Cardiac muscle cell (in vitro differentiated cells and primary cell): ENCODE measurements around the gene SNX6. TPM values are rescaled to one million over a fixed set of nuclear protein-coding genes. Genes with fewer than 3 reads are reported as not detected.
A peak's percentile ranks its signal among the peaks of the same experiment; 100 is the strongest.

Experiments
- DNase-seq, 2 donors: peaks; one replicate each; pipeline versions ENCODE4 v3.0.0 to v3.0.0-alpha.2; 2010 to 2017; ENCODE audit warnings: low read depth in 1 of 2, low spot score in 1 of 2
- H3K27ac ChIP-seq: fragments of 200-600 bp; sonication (generic); 2 replicates; pipeline ENCODE4 v1.5.1; 2016
- H3K27me3 ChIP-seq: fragments of 200-600 bp; sonication (generic); 2 replicates; pipeline ENCODE4 v1.6.0; 2016; ENCODE audit warnings: control low read depth
- H3K36me3 ChIP-seq: fragments of 200-600 bp; sonication (generic); 2 replicates; pipeline ENCODE4 v1.5.1; 2016; ENCODE audit warnings: control low read depth
- H3K4me1 ChIP-seq: fragments of 200-600 bp; sonication (generic); 2 replicates; pipeline ENCODE4 v1.8.1; 2017; ENCODE audit warnings: low read depth, mild to moderate bottlenecking, mixed run types
- H3K4me3 ChIP-seq: fragments of 200-600 bp; sonication (generic); 2 replicates; pipeline ENCODE4 v1.5.1; 2016; ENCODE audit warnings: mild to moderate bottlenecking
- H3K9me3 ChIP-seq: fragments of 200-600 bp; sonication (generic); 2 replicates; pipeline ENCODE4 v1.5.1; 2017; ENCODE audit warnings: low read depth, mild to moderate bottlenecking, control low read depth
- polyA plus RNA-seq: library from polyadenylated mRNA; unstranded; fragments of >200 nt; fragmentation: Nextera tagmentation; extraction: Ambion mirVana; gene quantifications from 2 replicates; pipeline ENCODE4 v1.2.1, GENCODE V29; 2016
- total RNA-seq: library from RNA; depleted of rRNA; stranded (reverse); fragments of >200 nt; gene quantifications from 2 replicates; pipeline ENCODE4 v1.2.3, GENCODE V29; 2016
- TF ChIP-seq, protein P1 (sequence below): IDR thresholded peaks from 2 replicates; pipeline ENCODE4 v1.5.1; 2012; ENCODE audit warnings: low read depth, mild to moderate bottlenecking, low read length

Gene SNX6
- total and polyA plus RNA-seq, 2 experiments from 2014 or later = 83.1 to 95.1 TPM

- Histone ChIP-seq H3K27ac (no peak overlapping the region), H3K27me3 (no peaks in the 10 kb centered on the region), H3K4me3 (no peak overlapping the region), H3K4me1 (no peaks in the 10 kb centered on the region), H3K36me3 (no peaks in the 10 kb centered on the region), H3K9me3 (no peaks in the 10 kb centered on the region)
- no peak for DNase-seq
- TF ChIP-seq, protein P1, sequence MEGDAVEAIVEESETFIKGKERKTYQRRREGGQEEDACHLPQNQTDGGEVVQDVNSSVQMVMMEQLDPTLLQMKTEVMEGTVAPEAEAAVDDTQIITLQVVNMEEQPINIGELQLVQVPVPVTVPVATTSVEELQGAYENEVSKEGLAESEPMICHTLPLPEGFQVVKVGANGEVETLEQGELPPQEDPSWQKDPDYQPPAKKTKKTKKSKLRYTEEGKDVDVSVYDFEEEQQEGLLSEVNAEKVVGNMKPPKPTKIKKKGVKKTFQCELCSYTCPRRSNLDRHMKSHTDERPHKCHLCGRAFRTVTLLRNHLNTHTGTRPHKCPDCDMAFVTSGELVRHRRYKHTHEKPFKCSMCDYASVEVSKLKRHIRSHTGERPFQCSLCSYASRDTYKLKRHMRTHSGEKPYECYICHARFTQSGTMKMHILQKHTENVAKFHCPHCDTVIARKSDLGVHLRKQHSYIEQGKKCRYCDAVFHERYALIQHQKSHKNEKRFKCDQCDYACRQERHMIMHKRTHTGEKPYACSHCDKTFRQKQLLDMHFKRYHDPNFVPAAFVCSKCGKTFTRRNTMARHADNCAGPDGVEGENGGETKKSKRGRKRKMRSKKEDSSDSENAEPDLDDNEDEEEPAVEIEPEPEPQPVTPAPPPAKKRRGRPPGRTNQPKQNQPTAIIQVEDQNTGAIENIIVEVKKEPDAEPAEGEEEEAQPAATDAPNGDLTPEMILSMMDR = no peak
These were observed 41.8 kb upstream of the SNX6 start for GRCh38 chr14:34671716-34672115.

GRCh38 chr14:34668111-34668510 lies 38.2 kb upstream of the SNX6 start:
- Histone ChIP-seq H3K36me3 (no peaks in the 10 kb centered on the region), H3K9me3 (no peaks in the 10 kb centered on the region), H3K27me3 (no peaks in the 10 kb centered on the region), H3K27ac (no peak overlapping the region), H3K4me3 (no peak overlapping the region), H3K4me1 (no peaks in the 10 kb centered on the region)
- TF ChIP-seq, protein P1 = no peak
- no peak for DNase-seq

GRCh38 chr14:34667007-34667406 lies 37.1 kb upstream of the SNX6 start:
- no peak overlapping the region for H3K4me3 ChIP-seq
- no peaks in the 10 kb centered on the region for H3K9me3 ChIP-seq
- H3K27me3 ChIP-seq = no peaks in the 10 kb centered on the region
- H3K27ac ChIP-seq = no peak overlapping the region
- no peak for DNase-seq
- no peaks in the 10 kb centered on the region for H3K4me1 ChIP-seq
- no peaks in the 10 kb centered on the region for H3K36me3 ChIP-seq
- TF ChIP-seq, protein P1 = no peak

DNA sequence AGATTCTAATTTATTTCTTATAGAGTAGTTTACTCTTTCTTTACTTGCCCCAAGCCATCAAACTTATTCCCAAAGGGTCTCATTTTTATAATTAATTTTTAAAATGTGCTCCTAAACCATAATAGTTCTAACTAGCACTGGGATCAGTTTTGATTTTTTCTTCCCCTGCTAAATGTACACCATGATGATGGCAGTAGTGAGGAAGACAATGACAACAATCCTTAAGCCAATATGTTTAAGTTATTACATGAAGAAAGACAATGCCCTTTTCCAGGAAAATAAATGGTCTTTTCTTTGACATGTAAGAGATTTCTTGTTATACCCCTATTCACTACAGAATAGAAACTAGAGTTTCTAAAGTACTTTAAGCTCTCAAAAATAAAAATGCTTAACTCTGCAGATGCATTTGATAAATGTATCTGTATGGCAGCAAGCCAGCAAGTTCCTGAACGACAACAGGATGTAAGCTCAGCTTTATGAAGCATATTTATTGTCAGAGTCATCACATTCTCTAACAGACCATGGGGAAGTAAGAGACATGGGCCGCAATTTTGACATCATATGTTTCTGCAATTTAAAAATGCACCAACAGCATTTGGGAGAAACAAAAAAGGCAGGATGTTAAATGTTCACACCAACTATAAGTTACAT lies 36.0 kb upstream of the SNX6 start:
- no peak overlapping the region for H3K4me3 ChIP-seq
- peak in 1 of 2 donors; percentile 92 for DNase-seq
- H3K36me3 ChIP-seq = no peaks in the 10 kb centered on the region
- no peaks in the 10 kb centered on the region for H3K4me1 ChIP-seq
- TF ChIP-seq, protein P1 = no peak
- no peak overlapping the region for H3K27ac ChIP-seq
- no peaks in the 10 kb centered on the region for H3K27me3 ChIP-seq
- no peaks in the 10 kb centered on the region for H3K9me3 ChIP-seq

GRCh38 chr14:34662561-34663088 lies 32.7 kb upstream of the SNX6 start:
- Histone ChIP-seq H3K36me3 (no peaks in the 10 kb centered on the region), H3K9me3 (no peaks in the 10 kb centered on the region), H3K4me1 (no peaks in the 10 kb centered on the region), H3K4me3 (no peak overlapping the region), H3K27ac (no peak overlapping the region), H3K27me3 (no peaks in the 10 kb centered on the region)
- peak in 1 of 2 donors; percentile 27 for DNase-seq
- TF ChIP-seq, protein P1 = no peak
